Stimulated activated CD8-positive, alpha-beta memory T cell treated with anti-CD3 and anti-CD28 coated beads, Interleukin-15, amount 100 ng/mL, for 24 hours (primary cell): ENCODE results near the gene TTF2.
"Not testable (repeated sequence)": the region's sequence is repeated elsewhere in the genome, so short reads cannot be mapped to it uniquely, and the experiment has no call there.

Source experiments
- DNase-seq: peaks from one replicate; pipeline ENCODE4 v3.0.0-alpha.2; 2020; ENCODE audit warnings: low read depth

TTF2 gene

DNA sequence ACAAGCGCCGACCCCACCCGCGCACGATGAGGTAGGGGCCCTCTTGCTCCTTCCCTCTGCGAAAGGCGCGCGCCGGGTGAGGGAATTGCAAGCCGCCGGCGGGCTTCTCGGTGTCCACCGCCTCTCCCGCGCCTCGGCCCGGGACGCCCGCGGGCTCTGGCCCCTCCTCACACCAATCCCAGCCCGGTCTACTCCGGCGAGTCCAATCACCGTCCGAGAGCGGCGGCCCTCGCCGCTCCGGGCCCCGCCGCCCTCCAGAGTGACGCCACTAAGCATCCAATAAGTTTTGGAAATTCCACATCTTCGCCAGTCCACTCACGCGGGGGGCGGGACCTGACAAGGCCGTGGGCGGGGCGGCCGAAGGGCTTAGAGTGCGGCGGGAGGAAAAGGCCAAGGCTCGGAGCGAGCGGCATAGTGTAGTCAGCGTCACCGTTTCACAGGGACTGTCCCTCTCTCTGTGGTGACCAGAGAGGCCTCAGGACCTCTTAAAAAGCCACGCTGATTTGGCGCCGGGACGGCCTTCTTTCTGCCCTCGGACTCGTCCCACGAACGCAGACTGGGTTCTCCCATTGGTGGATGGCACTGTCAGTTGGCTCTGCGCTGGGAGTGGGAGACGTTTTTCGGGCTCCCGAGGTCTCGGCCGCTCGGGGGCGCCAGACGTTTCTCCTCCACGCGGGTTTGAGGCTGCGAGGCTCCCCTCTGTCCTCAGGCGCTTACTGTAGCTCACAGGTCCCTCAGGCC is 61.6 kb downstream of the TTF2 start, which contains the start of gene TRIM45:
TRIM45 (minus strand) TSS at position 161 of the 741 bp plus-strand sequence. CDS start 548 bp downstream, outside the sequence.
- peak; percentile 44 for DNase-seq

- no peak for DNase-seq
Measured at GRCh38 chr1:117122330-117123025, 62.4 kb downstream of the TTF2 start.

GRCh38 chr1:117123274-117123673 is 63.1 kb downstream of the TTF2 start:
- no peak for DNase-seq

GRCh38 chr1:117124661-117125060 is 64.5 kb downstream of the TTF2 start:
- DNase-seq, result no peak

- DNase-seq, result no peak
Measured at GRCh38 chr1:117127795-117128194, 67.7 kb downstream of the TTF2 start.

- DNase-seq, result no peak
Measured at GRCh38 chr1:117128323-117129079, 68.4 kb downstream of the TTF2 start.

DNA sequence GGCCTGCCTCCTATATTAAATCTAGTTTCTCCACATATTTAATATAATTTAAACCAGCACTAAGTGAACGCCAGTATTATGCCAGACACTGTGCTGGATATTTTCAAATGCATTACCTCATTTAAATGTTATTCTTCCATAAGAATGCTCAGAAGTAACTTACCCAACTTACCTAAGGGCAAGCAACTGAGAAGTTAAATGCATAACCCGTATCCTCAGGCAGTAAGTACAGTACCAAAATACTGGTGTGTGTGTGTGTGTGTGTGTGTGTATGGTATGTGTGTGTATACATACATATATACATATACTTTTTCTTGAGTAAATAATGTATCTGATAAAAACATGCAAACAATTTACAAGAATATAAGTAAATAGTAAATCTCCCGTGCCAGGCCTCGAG is 70.4 kb downstream of the TTF2 start:
- DNase-seq, result no peak

DNA sequence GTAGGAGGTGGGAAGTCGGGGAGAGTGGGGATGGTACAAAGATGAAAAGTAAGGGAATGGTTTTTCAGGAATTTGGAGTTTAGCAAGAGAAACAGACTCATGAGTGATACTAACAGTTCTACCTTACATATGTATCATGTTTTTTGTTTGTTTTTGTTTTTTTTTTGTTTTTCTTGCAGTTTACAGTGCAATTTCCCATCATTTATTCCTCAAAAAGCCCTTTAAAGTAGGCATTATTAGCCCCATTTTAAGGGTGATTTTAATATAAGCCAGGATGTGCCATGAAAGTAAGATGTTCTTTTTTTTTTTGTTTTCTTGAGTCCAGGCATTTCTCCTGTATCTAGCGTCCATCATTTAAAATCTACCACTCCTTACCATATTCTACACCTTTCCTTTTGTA is 75.2 kb downstream of the TTF2 start:
- DNase-seq, result no peak

DNA sequence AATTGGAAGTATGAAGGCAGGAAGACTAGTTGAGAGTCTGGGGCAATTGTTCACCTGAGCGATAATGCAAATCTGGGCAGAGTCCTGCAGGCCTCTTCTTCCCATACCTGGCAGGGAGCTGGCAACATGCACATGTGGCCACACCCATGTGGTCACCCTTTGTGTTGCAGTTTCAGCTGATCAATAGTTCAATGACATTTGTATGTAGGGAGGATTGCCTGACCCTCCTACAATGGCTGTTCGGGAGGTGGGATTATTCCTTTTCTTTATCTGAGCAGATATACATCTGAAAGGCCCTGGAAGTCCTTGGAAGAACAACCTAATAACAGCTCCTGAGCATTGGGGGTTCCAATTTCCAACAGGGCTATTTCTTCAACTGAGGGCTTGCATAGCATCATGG is 76.6 kb downstream of the TTF2 start:
- no peak for DNase-seq

GRCh38 chr1:117137281-117137855 is 77.2 kb downstream of the TTF2 start:
- no peak for DNase-seq

DNA sequence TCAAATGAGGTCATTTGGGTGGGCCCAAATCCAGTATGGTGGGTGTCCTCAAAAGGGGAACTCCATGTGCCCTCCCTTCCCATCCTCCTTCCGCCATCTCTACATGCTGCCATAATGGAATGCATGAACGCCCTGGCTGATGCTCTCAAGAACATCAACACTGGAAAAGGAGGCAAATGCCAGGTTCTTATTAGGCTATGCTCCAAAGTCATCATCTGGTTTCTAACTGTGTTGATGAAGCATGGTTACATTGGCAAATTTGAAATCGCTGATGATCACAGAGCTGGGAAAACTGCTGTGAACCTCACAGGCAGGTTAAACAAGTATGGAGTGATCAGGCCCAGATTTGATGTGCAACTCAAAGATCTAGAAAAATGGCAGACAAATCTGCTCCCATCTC is 78.0 kb downstream of the TTF2 start:
- no peak for DNase-seq

GRCh38 chr1:117138561-117138960 is 78.4 kb downstream of the TTF2 start:
- no peak for DNase-seq

GRCh38 chr1:117142200-117142599 is 82.1 kb downstream of the TTF2 start:
- no peak for DNase-seq

- no peak for DNase-seq
Measured at GRCh38 chr1:117143172-117143571, 83.0 kb downstream of the TTF2 start.

GRCh38 chr1:117143871-117144270 is 83.7 kb downstream of the TTF2 start:
- DNase-seq, result no peak

- no peak for DNase-seq
Measured at GRCh38 chr1:117146072-117146471, 85.9 kb downstream of the TTF2 start.

DNA sequence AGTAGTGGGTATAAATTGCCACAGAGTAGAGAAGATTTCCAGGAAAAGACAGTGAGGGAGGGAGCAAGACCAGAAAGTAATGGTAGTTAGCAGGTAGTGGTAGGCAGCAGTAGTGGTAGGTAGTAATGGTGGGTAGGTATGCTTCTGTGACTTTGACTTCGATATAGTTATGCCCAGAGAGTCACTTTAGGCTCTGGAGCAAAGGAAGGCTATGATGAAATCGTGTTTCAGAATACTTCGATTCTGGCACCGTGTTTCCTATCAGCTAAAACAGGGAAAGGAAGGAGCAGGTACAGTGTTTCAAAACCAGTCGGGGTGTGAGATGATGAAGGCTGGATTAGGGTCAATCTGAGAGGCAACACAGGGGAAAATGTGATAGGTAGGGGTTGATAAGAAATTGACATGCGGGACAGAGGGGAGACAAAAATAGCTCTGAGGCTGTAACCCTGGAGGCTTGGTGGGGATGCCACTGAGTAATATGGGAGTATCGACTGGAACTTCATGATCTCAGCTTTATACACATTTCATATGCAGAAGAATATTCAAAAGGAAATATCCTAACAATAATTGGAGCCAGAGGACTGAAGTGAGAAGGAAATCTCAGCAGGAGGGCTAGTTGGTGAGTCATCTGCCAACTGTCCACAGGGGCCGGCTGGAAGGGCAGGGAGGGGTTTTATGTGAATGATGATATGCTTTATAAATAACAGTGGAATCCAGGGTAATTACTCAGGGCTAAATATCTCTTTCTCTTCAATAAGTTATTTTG is 86.6 kb downstream of the TTF2 start:
- DNase-seq, result no peak

- DNase-seq, result no peak
Measured at GRCh38 chr1:117147341-117147831, 87.3 kb downstream of the TTF2 start.

DNA sequence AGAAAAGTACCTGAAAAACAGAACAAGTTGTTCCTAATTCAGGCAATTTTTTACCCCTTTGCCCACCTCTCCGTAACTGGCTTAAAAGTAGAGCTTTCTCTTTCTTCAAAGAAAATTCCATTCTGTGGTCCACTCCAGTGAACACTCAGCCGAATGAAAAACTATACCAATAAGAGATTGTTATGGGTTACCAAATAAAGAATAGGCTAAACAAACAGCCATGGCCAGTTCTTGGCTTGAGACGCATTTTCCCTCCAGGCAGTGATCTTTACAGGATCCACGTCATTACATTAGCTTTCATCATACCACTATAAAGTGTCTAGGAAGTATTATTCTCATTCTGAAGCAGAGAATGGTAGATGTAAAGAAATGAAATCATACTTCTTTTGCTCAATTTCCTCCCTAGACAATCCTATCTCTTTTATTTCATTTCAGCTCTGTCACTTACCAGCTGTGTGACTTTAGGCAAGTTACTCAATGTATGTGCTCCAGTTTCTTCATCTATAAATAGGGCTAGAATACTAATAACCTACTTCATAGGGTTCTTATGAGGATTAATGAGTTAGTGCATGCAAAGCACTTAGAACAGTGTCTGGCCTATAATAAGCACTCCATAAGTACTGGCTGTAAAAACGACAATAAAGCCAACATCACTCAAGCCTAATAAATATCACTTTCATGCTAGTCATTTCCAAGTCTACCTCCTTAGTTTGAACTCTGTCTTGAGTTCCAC is 87.9 kb downstream of the TTF2 start:
- DNase-seq, result no peak

GRCh38 chr1:117150316-117150715 is 90.2 kb downstream of the TTF2 start:
- DNase-seq, result no peak

GRCh38 chr1:117151305-117151704 is 91.2 kb downstream of the TTF2 start:
- DNase-seq, result not testable (repeated sequence)
